PC-3 (cell line): ENCODE results near the gene VPS52. TPM values are rescaled to one million over a fixed set of nuclear protein-coding genes. Genes with fewer than 3 reads are reported as not detected.

Source experiments
- ATAC-seq: fragments of 200-7000 bp; cut with Tn5 transposase; 2 replicates; pipeline ENCODE4 v1.9.1; 2020; ENCODE audit warnings: mild to moderate bottlenecking, moderate library complexity
- BruUV-seq: library from RNA; stranded (reverse); fragments of 400-500 nt; replicated peaks from 2 replicates; lab custom pipeline; 2021; lab: Mats Ljungman, UMichigan
- CTCF ChIA-PET: fragments of 300-600 bp; sonication (Branson Sonifier 250); formaldehyde crosslinking; loops from one replicate; lab custom pipeline; 2022; ENCODE audit warnings: antibody characterized with exemption; lab: Charles Lee
- POLR2A ChIA-PET: fragments of 300-600 bp; sonication (Branson Sonifier 250); formaldehyde crosslinking; loops from one replicate; lab custom pipeline; 2022; ENCODE audit warnings: antibody characterized with exemption; ENCODE audit not compliant: unreplicated experiment; lab: Charles Lee
- DNase-seq: peaks from one replicate; pipeline ENCODE4 v3.0.0-alpha.2; 2015
- H2AFZ ChIP-seq: fragments of 300-600 bp; sonication (generic); 2 replicates; pipeline ENCODE4 v1.6.0; 2016; ENCODE audit warnings: antibody characterized with exemption, low read length
- H3F3A ChIP-seq: fragments of 300-600 bp; sonication (generic); one replicate; pipeline ENCODE4 v1.6.0; 2017; ENCODE audit warnings: antibody characterized with exemption, low read length, control low read depth, mild to moderate bottlenecking; ENCODE audit not compliant: unreplicated experiment
- H3K27ac ChIP-seq: fragments of 300-600 bp; sonication (generic); 2 replicates; pipeline ENCODE4 v1.5.1; 2016; ENCODE audit warnings: mild to moderate bottlenecking, low read length
- H3K27me3 ChIP-seq: fragments of 300-600 bp; sonication (generic); 2 replicates; pipeline ENCODE4 v1.6.1; 2016; ENCODE audit warnings: low read length, mixed read lengths
- H3K36me3 ChIP-seq: fragments of 300-600 bp; sonication (generic); 2 replicates; pipeline ENCODE4 v1.6.1; 2016; ENCODE audit warnings: low read depth, mixed run types, low read length, mixed read lengths
- H3K4me1 ChIP-seq: fragments of 300-600 bp; sonication (generic); 2 replicates; pipeline ENCODE4 v1.5.1; 2016; ENCODE audit warnings: low read length; ENCODE audit not compliant: insufficient read depth
- H3K4me2 ChIP-seq: fragments of 300-600 bp; sonication (generic); 2 replicates; pipeline ENCODE4 v1.6.0; 2016; ENCODE audit warnings: low read length
- H3K4me3 ChIP-seq: fragments of 300-600 bp; sonication (generic); 2 replicates; pipeline ENCODE4 v1.5.1; 2016; ENCODE audit warnings: mild to moderate bottlenecking, low read length, mixed read lengths
- H3K79me2 ChIP-seq: fragments of 300-600 bp; sonication (generic); 2 replicates; pipeline ENCODE4 v1.6.1; 2017; ENCODE audit warnings: low read length, mixed read lengths
- H3K9ac ChIP-seq: fragments of 300-600 bp; sonication (generic); 2 replicates; pipeline ENCODE4 v1.6.0; 2016; ENCODE audit warnings: mild to moderate bottlenecking, low read length
- H3K9me2 ChIP-seq: fragments of 300-600 bp; sonication (generic); replicated peaks from 2 replicates; pipeline ENCODE4 v1.6.1; 2016; ENCODE audit warnings: mixed run types, low read length, mixed read lengths
- H3K9me3 ChIP-seq: fragments of 300-600 bp; sonication (generic); 2 replicates; pipeline ENCODE4 v1.6.1; 2016; ENCODE audit warnings: low read length, mixed read lengths
- H4K20me1 ChIP-seq: fragments of 300-600 bp; sonication (generic); 2 replicates; pipeline ENCODE4 v1.6.1; 2016; ENCODE audit warnings: low read length, mixed read lengths
- EZH2 ChIP-seq: fragments of 300-600 bp; sonication (generic); IDR thresholded peaks from one replicate; pipeline ENCODE4 v1.6.1; 2017; ENCODE audit warnings: antibody characterized with exemption, mild to moderate bottlenecking, low read length; ENCODE audit not compliant: unreplicated experiment
- EZH2phosphoT487 ChIP-seq: fragments of 300-600 bp; sonication (generic); IDR thresholded peaks from 2 replicates; pipeline ENCODE4 v1.6.1; 2018; ENCODE audit warnings: mild to moderate bottlenecking, antibody characterized with exemption, low read length, borderline replicate concordance
- intact Hi-C: fragments of 100-400 bp; cut with micrococcal nuclease; formaldehyde crosslinking; loops from 2 replicates; pipeline ENCODE4 v1.9.0; 2023
- total RNA-seq: library from RNA; depleted of rRNA; stranded (reverse); fragments of >200 nt; gene quantifications from 2 replicates; pipeline ENCODE4 v1.2.3, GENCODE V29; 2014
- TF ChIP-seq, protein P1 (sequence below): fragments of 300-600 bp; sonication (generic); conservative IDR thresholded peaks from 2 replicates; pipeline ENCODE4 v1.5.1; 2017; ENCODE audit warnings: antibody characterized with exemption, low read depth, mild to moderate bottlenecking, low read length

The VPS52 gene
- total RNA-seq, 1 experiment from 2014 or later = 33.7 TPM

DNA sequence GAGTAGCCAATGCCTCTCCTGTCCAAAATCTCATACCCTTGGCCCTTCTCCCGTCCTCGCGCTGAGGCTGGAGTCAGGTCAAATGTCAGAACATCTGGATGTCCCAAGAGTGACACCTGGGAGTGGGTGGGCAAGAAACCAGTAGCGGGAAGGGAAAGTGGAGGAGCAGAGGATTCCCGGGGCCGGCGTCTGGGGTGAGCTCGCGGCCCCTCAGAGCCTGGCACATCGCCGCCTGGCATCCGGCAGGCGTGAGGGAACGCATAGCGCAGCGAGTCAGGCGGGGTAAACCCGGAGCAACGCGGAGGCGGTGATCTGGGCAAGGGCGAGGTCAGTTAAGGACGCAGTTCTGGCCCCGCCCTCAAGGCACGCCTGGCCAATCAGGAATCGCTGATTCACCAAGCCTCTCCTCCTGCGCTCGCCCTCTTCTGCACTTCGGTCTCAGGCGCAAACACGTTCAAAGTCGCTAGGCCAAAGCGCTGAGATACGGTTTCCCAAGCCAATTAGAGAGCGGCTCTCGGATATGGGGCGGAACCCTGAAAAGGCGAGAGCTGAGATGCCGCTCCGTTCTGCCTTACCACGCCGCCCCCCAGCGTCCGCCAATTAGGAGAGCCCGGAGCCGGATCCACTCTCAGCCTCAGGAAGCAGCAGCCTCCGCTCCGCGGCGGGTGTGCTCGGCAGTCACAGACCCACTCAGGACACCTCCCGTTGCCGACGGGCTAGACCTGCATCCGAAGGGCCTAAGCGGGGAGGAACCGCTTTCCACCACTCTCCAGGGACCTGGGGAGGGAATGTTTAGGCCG is 22.5 kb downstream of the VPS52 start:
- no peaks in the 10 kb centered on the region for H3K27me3 ChIP-seq
- peak overlapping the region; percentile 70 for H3K4me3 ChIP-seq
- H3K79me2 ChIP-seq = no peaks in the 10 kb centered on the region
- H3K9me2 ChIP-seq = no peaks in the 10 kb centered on the region
- no peaks in the 10 kb centered on the region for H3K9me3 ChIP-seq
- peak; percentile 98 for DNase-seq
- BruUV-seq = no TSS peak
- POLR2A ChIA-PET = interaction anchor here (0.5 to 0.6 kb wide), 6 partner anchors 12 to 1119 kb away, joined by 3 to 7 read pairs (median 4); partner anchors contain the start of genes FKBPL and HSD17B8
- peaks cover 30% of the 10 kb centered on the region for H3K4me1 ChIP-seq
- intact Hi-C loops = loop anchor here (1.0 to 2.0 kb wide), 5 partner anchors 42 to 235 kb away; no protein-coding TSS in a partner anchor
- peak overlapping the region; percentile 72 for H3K27ac ChIP-seq
- H2AFZ ChIP-seq = peak overlapping the region; percentile 81
- H3K9ac ChIP-seq = peak overlapping the region; percentile 69
- peak overlapping the region; percentile 89 for H3K4me2 ChIP-seq
- no peaks in the 10 kb centered on the region for H4K20me1 ChIP-seq
- no peak for TF ChIP-seq EZH2
- TF ChIP-seq, protein P1, sequence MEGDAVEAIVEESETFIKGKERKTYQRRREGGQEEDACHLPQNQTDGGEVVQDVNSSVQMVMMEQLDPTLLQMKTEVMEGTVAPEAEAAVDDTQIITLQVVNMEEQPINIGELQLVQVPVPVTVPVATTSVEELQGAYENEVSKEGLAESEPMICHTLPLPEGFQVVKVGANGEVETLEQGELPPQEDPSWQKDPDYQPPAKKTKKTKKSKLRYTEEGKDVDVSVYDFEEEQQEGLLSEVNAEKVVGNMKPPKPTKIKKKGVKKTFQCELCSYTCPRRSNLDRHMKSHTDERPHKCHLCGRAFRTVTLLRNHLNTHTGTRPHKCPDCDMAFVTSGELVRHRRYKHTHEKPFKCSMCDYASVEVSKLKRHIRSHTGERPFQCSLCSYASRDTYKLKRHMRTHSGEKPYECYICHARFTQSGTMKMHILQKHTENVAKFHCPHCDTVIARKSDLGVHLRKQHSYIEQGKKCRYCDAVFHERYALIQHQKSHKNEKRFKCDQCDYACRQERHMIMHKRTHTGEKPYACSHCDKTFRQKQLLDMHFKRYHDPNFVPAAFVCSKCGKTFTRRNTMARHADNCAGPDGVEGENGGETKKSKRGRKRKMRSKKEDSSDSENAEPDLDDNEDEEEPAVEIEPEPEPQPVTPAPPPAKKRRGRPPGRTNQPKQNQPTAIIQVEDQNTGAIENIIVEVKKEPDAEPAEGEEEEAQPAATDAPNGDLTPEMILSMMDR = 0 out of 2 replicates have a peak, but pooled peaks have one; percentile 15
- TF ChIP-seq EZH2phosphoT487 = no peak
- peaks cover 7% of the 10 kb centered on the region for H3F3A ChIP-seq
- CTCF ChIA-PET = interaction anchor here (0.6 to 2.0 kb wide), 5 partner anchors 11 to 124 kb away, joined by 3 to 8 read pairs (median 5); no protein-coding TSS in a partner anchor
- H3K36me3 ChIP-seq = no peaks in the 10 kb centered on the region
- ATAC-seq = peak; percentile 83

DNA sequence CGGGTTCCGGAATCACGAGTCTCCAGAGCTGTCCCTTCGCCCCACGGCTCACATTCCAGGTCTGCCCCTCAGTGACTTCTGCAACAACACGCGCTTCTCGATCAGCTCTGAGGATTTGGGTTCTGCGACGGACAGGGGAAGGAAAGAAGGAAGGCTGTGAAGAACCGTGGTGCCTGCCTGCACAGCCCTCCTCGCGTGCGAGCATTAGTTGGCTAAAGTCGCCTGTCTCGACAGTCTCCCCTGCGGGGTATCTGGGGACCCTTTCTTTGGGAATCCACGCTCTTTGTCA is 23.1 kb downstream of the VPS52 start:
- DNase-seq (peak; percentile 40), ATAC-seq (peak; percentile 19)
- H3F3A ChIP-seq = peaks cover 7% of the 10 kb centered on the region
- CTCF ChIA-PET = interaction anchor here (0.8 to 1.3 kb wide), 3 partner anchors 49 to 51 kb away, joined by 5 to 7 read pairs (median 5); no protein-coding TSS in a partner anchor
- peak overlapping the region; percentile 89 for H3K4me2 ChIP-seq
- no peaks in the 10 kb centered on the region for H4K20me1 ChIP-seq
- H3K4me1 ChIP-seq = peaks cover 30% of the 10 kb centered on the region
- H3K4me3 ChIP-seq = peak overlapping the region; percentile 70
- peak overlapping the region; percentile 38 for H3K9ac ChIP-seq
- no peaks in the 10 kb centered on the region for H3K9me3 ChIP-seq
- intact Hi-C loops = loop anchor here (1.0 to 2.0 kb wide), 4 partner anchors 42 to 234 kb away; no protein-coding TSS in a partner anchor
- no peaks in the 10 kb centered on the region for H3K79me2 ChIP-seq
- POLR2A ChIA-PET = interaction anchor here (0.6 to 0.8 kb wide), 3 partner anchors 12 to 44 kb away, joined by 4 to 7 read pairs (median 6); partner anchors contain the start of genes B3GALT4 and HSD17B8
- no peaks in the 10 kb centered on the region for H3K27me3 ChIP-seq
- no peaks in the 10 kb centered on the region for H3K9me2 ChIP-seq
- no peaks in the 10 kb centered on the region for H3K36me3 ChIP-seq
- H3K27ac ChIP-seq = peak overlapping the region; percentile 29
- TF ChIP-seq, protein P1 = no peak
- no peak for TF ChIP-seq EZH2phosphoT487
- TF ChIP-seq EZH2 = no peak
- peak overlapping the region; percentile 70 for H2AFZ ChIP-seq
- BruUV-seq = TSS peak; percentile 89
